Activated T-helper 2 cell treated with anti-CD3 and anti-CD28 coated beads, Interferon-gamma antibody, Interleukin-2, Interleukin-4, amounts not matched to agents 10 μg/mL and 5 μg/mL and 100 μg/mL, durations not matched to agents 14 hours and 24 hours and 36 hours (primary cell): Measurements from ENCODE around the gene HSPB8. TPM values are rescaled to one million over a fixed set of nuclear protein-coding genes. Genes with fewer than 3 reads are reported as not detected.
"Not testable (repeated sequence)": the region's sequence is repeated elsewhere in the genome, so short reads cannot be mapped to it uniquely, and the experiment has no call there.

Experiments
- DNase-seq: peaks from one replicate; pipeline ENCODE4 v3.0.0; 2021; ENCODE audit warnings: low spot score
- H3K27ac Mint-ChIP-seq: one replicate; pipeline ENCODE4 v1.8.0; 2021; ENCODE audit warnings: mixed read lengths
- H3K27me3 Mint-ChIP-seq: one replicate; pipeline ENCODE4 v1.8.0; 2021; ENCODE audit warnings: low read depth, mixed read lengths
- H3K36me3 Mint-ChIP-seq: one replicate; pipeline ENCODE4 v1.8.0; 2021; ENCODE audit warnings: low read depth, mixed read lengths
- H3K4me1 Mint-ChIP-seq: one replicate; pipeline ENCODE4 v1.8.0; 2021; ENCODE audit warnings: low read depth, mixed read lengths
- H3K4me3 Mint-ChIP-seq: one replicate; pipeline ENCODE4 v1.8.0; 2021; ENCODE audit warnings: low read depth, mild to moderate bottlenecking, moderate library complexity, mixed read lengths
- H3K9me3 Mint-ChIP-seq: one replicate; pipeline ENCODE4 v1.8.0; 2021; ENCODE audit warnings: mixed read lengths
- intact Hi-C: fragments of 100-400 bp; cut with micrococcal nuclease; formaldehyde crosslinking; loops from one replicate; pipeline ENCODE4 v1.15.1; 2023
- total RNA-seq: library from RNA; stranded (reverse); gene quantifications from 2 replicates; pipeline ENCODE4 v1.2.3, GENCODE V29; 2022

Gene HSPB8
- total RNA-seq, 1 donor from 2014 or later: not detected

DNA sequence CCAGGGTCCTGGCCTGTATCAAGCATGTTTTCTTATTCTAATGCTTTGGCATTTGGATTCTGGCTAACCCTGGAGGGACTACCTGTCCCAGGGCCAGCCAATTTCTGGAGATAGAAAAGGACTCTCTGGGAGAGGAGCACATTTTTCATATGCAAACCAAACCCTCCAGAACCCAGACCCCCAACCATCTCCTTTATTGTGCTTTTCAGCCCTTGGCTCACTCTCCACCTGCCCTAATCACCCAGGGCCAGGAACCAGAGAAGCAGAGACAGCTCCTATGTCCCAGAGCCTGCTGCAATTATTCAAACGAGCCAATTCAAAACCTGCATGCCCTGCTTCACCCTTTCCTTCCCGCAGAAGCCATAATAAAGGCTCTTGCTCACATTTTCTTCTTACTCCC lies 23.8 kb downstream of the HSPB8 start:
- Mint-ChIP-seq H3K27ac (no peak overlapping the region), H3K4me3 (no peak overlapping the region), H3K36me3 (no peaks in the 10 kb centered on the region), H3K9me3 (no peaks in the 10 kb centered on the region), H3K4me1 (no peaks in the 10 kb centered on the region), H3K27me3 (no peaks in the 10 kb centered on the region)
- no peak for DNase-seq
- intact Hi-C loops: no loop called here

DNA sequence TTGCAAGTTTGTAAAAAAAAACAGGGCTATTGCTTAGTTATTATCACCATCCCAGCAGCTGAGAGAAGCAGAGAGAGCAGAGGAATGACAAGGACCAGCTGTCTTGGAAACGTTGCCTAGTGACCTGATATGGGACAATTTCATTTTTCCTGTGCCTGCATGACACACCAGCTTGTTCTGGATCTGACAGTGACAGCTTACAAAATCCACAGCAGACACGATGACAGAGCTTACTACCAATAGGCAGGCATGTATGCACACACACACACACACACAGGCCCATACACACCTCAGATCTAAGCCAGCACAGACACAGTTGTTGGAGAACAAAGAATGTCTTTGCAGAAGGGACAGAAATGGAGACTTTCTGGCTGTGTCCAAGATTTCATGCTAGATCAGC lies 25.4 kb downstream of the HSPB8 start:
- DNase-seq: no peak
- H3K27ac Mint-ChIP-seq: no peak overlapping the region
- H3K4me1 Mint-ChIP-seq: no peaks in the 10 kb centered on the region
- intact Hi-C loops: no loop called here
- no peaks in the 10 kb centered on the region for H3K27me3 Mint-ChIP-seq
- H3K4me3 Mint-ChIP-seq: no peak overlapping the region
- no peaks in the 10 kb centered on the region for H3K9me3 Mint-ChIP-seq
- no peaks in the 10 kb centered on the region for H3K36me3 Mint-ChIP-seq

DNA sequence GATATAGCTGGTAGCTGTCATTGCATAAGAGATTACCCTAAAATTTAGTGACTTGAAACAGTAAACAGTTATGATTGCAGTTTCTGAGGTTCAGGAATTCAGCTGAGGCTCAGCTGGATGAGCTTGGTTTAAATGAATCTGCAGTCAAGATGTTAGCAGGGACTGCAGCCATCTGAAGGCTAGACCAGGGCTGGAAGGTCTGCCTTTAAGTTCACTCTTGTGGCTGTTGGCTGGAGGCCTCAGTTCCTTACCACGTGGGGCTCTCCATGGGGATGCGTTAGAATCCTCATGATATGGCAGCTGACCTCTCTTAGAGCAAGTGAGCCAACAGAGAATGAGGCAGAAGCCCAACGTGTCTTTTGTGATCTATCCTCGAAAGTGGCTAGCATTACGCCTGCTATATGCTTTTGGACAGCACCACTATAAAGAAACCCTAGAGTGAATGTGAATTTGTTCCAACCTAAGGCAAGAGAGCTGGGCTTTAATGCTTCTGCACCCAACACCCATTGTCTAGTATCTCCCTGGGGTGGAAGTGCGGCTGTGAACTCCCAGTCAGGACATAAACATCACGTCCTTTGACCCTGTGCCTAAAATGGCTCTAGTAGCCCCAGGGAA lies 26.0 kb downstream of the HSPB8 start:
- intact Hi-C loops: no loop called here
- Mint-ChIP-seq H3K9me3 (no peaks in the 10 kb centered on the region), H3K27ac (no peak overlapping the region), H3K27me3 (no peaks in the 10 kb centered on the region), H3K36me3 (no peaks in the 10 kb centered on the region), H3K4me1 (no peaks in the 10 kb centered on the region), H3K4me3 (no peak overlapping the region)
- DNase-seq: no peak

DNA sequence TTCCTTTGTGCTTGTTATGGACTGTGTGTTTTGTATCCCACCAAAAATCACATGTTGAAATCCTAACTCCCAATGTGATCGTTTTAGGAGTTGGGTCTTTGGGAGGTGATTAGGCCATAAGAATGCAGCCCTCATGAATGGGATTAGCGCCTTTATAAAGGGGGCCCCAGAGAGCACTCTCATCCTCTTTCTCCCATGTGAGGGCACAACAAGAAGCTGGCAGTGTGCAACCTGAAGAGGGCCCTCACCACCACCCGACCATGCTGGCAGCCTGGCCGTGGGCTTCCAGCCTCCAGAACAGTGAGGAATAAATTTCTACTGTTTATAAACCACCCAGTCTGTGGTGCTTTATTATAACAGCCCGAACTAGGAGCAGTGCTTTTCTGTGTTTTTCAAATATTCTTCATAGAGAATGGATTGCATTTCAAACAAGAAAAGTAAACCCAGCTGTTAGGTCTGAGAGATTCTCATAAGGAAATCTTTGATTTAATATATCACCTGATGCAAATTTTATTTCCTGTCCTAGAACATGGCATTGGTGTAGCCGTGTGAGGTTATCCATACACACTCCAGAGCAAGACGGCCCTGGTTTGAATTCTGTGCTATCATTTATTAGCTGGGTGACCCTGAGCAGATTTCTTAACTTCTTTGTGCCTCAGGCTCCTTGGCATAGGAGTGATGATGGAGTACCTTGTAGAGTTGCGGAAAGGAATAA lies 27.8 kb downstream of the HSPB8 start:
- H3K4me3 Mint-ChIP-seq: no peak overlapping the region
- no peaks in the 10 kb centered on the region for H3K27me3 Mint-ChIP-seq
- intact Hi-C loops: no loop called here
- H3K4me1 Mint-ChIP-seq: no peaks in the 10 kb centered on the region
- H3K27ac Mint-ChIP-seq: no peak overlapping the region
- no peak for DNase-seq
- H3K36me3 Mint-ChIP-seq: no peaks in the 10 kb centered on the region
- H3K9me3 Mint-ChIP-seq: no peaks in the 10 kb centered on the region

DNA sequence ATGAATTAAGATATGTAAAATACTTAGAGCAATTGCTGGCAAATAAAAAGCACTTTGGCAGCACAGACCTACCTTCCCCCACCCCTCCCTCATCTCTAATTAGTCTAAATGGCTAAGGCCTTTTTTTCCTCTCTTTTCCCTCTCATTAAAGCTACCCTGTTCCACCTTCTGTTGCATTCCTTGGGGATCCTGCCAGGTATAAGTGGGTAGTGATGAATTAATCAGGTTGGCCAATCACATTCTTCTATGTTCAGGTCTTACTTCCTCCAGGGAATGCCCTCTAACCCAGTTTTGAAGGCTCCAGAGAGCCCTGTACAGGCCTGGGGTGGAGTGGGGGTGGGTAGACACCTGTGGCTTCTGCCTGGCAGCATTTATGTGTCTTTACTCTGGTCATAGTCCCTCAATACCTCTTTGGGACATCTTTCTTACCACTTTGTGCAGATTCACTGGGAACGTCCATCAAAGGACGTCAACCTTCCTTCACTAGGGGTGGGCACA lies 28.4 kb downstream of the HSPB8 start:
- H3K9me3 Mint-ChIP-seq: no peaks in the 10 kb centered on the region
- no peaks in the 10 kb centered on the region for H3K4me1 Mint-ChIP-seq
- H3K4me3 Mint-ChIP-seq: no peak overlapping the region
- no peaks in the 10 kb centered on the region for H3K36me3 Mint-ChIP-seq
- intact Hi-C loops: no loop called here
- H3K27ac Mint-ChIP-seq: no peak overlapping the region
- DNase-seq: no peak
- no peaks in the 10 kb centered on the region for H3K27me3 Mint-ChIP-seq

DNA sequence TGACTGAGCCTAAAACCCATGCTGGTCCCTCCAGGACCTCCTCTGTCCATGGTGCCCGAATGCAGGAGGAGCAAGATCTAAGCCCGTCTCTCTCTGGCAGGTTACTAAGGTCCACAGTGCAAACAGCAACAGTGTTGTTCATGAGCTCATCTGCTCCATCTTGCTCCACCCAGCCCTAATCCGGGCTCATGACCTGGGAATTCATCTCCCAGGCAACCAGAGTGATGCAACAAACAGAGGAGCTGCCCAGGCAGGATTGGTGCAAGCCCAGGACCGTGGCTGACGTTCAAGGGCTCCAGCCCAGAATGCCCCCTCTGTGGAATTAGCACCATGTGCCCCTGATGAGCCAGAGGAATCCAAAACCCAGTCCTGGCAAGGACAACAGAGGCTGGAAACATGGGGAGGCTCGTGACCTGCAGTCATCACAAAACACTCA lies 29.9 kb downstream of the HSPB8 start:
- intact Hi-C loops: no loop called here
- no peaks in the 10 kb centered on the region for H3K27me3 Mint-ChIP-seq
- DNase-seq: no peak
- H3K4me1 Mint-ChIP-seq: no peaks in the 10 kb centered on the region
- no peak overlapping the region for H3K4me3 Mint-ChIP-seq
- no peaks in the 10 kb centered on the region for H3K36me3 Mint-ChIP-seq
- H3K9me3 Mint-ChIP-seq: no peaks in the 10 kb centered on the region
- H3K27ac Mint-ChIP-seq: no peak overlapping the region

DNA sequence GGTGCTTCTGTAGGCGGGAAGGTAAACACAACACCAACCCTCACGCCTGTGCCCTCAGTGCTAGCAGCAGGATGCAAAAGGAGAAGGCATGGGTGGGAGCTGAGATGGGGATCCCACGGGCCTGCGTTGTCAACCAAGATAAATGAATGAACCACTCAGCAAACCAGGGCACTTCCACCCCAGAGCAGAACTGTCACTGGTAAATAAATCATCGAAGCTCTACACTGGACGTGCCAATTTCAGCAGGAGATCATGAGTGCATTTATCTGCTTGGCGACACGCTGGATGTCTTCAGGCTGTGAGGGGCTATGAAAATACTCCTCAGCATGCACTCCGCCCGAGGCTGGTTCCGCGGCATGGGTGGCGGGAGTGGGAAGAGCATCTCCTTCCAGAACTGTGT lies 33.2 kb downstream of the HSPB8 start:
- no peak overlapping the region for H3K27ac Mint-ChIP-seq
- H3K4me1 Mint-ChIP-seq: no peaks in the 10 kb centered on the region
- no peak for DNase-seq
- H3K9me3 Mint-ChIP-seq: no peaks in the 10 kb centered on the region
- H3K27me3 Mint-ChIP-seq: no peaks in the 10 kb centered on the region
- no peaks in the 10 kb centered on the region for H3K36me3 Mint-ChIP-seq
- no peak overlapping the region for H3K4me3 Mint-ChIP-seq
- intact Hi-C loops: no loop called here

DNA sequence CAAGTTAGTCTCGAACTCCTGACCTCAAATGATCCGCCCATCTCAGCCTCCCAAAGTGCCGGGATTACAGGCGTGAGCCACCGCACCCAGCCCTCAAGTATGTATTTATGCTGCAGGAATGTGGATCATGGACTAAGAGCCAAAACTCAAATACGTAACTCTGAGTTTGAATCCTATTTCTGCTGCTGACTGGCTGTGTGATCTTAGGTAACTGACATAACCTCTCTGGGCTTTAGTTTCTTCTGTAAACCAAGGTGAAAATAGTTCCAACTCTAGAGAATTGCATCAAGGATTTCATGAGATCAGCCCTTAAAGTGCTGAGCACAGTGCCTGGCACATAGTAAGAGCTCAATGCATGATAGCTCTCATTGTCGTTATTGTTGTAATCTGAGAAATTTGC lies 37.4 kb downstream of the HSPB8 start:
- no peak for DNase-seq
- H3K9me3 Mint-ChIP-seq: no peaks in the 10 kb centered on the region
- no peaks in the 10 kb centered on the region for H3K27me3 Mint-ChIP-seq
- no peaks in the 10 kb centered on the region for H3K4me1 Mint-ChIP-seq
- intact Hi-C loops: no loop called here
- no peak overlapping the region for H3K27ac Mint-ChIP-seq
- no peaks in the 10 kb centered on the region for H3K36me3 Mint-ChIP-seq
- no peak overlapping the region for H3K4me3 Mint-ChIP-seq

DNA sequence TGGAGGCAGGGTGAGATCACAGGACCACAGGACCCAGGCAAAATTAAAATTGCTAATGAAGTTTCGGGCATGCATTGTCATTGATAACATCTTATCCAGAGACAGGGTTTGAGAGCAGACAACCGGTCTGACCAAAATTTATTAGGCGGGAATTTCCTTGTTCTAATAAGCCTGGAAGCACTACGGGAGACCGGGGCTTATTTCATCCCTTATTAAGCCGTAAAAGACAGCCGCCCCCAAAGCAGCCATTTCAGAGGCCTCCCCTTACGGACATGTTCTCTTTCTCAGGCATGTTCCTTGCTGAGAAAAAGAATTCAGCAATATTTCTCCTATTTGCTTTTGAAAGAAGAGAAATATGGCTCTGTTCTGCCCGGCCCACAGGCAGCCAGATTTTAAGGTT lies 40.1 kb downstream of the HSPB8 start:
- H3K4me3 Mint-ChIP-seq, H3K4me1 Mint-ChIP-seq, DNase-seq, H3K9me3 Mint-ChIP-seq, H3K36me3 Mint-ChIP-seq, H3K27ac Mint-ChIP-seq, H3K27me3 Mint-ChIP-seq, intact Hi-C loops: not testable (repeated sequence)

DNA sequence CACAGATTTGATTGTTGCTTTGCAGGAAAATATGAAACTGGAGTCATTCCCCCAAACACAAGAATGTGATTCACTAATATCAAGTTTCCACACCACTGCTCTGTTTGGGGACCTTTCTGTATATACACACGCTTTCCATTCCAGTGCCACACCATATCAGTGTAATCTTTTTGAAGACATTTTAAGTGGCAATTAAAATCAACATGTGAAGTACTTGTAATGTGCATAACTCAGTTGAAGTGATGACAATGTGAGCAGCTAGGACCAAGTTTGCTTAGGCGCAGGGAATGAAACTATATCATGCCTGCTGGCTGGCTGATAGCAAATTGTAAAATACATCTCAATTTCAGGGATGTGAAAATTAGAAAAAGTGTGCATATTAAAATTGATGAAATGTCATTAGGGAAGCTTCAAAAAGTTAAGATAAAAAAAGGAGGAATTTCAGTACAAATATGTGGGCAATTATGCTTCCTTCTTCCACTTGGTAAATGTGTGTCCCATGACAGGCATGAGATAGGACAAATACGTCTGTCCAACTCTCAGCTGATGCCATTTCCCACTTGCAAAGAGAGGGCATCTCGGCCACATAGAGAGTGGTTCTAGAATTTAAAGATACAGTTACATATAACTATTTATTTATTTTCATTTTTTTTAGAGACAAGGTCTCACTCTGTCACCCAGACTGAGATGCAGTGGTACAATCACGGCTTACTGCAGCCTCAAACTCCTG lies 43.7 kb downstream of the HSPB8 start:
- H3K36me3 Mint-ChIP-seq: no peaks in the 10 kb centered on the region
- no peak overlapping the region for H3K27ac Mint-ChIP-seq
- DNase-seq: no peak
- H3K27me3 Mint-ChIP-seq: no peaks in the 10 kb centered on the region
- H3K4me1 Mint-ChIP-seq: no peaks in the 10 kb centered on the region
- no peaks in the 10 kb centered on the region for H3K9me3 Mint-ChIP-seq
- H3K4me3 Mint-ChIP-seq: no peak overlapping the region
- intact Hi-C loops: no loop called here

DNA sequence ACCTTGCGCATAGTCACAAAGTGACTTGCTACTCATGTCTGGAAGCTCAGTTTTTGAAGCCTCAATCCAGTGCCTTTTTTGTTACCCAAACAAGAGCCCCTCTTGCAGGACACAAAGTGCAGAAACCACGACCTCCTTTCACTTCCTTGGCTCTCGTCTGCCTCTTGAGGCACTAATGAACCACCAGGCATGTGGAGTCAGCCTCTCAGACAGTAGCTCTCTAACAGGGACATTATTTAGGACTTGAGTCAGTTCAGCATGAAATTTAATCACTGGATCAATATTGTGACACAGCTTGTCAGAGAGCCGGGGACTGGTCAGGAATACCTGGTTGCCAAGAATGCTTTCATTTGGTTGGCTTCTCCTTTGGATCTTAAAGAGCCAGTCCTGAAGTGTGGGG lies 46.7 kb downstream of the HSPB8 start:
- Mint-ChIP-seq H3K36me3 (no peaks in the 10 kb centered on the region), H3K27ac (no peak overlapping the region), H3K9me3 (no peaks in the 10 kb centered on the region), H3K4me1 (no peaks in the 10 kb centered on the region), H3K4me3 (no peak overlapping the region), H3K27me3 (no peaks in the 10 kb centered on the region)
- no peak for DNase-seq
- intact Hi-C loops: no loop called here

DNA sequence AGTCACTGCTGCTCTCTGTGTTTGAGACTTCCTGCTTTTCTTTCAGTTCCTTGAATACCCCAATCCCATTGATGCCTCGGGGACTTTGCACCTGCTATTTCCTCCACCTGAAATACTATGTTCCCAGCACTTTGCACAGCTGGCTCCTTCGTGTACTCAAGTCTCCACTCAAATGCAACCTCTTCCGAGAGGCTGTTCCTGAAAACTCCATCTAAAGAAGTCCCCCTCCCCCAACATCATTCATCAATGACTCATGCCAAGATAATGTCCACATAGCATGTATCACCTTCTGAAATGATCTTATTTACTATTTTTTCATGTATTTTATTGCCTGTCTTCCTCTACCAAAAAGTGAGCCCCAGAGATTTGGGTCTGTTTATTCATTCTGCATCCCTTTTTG lies 48.6 kb downstream of the HSPB8 start:
- Mint-ChIP-seq H3K27ac (no peak overlapping the region), H3K4me1 (no peaks in the 10 kb centered on the region), H3K4me3 (no peak overlapping the region), H3K36me3 (no peaks in the 10 kb centered on the region), H3K27me3 (no peaks in the 10 kb centered on the region), H3K9me3 (no peaks in the 10 kb centered on the region)
- DNase-seq: no peak
- intact Hi-C loops: no loop called here

DNA sequence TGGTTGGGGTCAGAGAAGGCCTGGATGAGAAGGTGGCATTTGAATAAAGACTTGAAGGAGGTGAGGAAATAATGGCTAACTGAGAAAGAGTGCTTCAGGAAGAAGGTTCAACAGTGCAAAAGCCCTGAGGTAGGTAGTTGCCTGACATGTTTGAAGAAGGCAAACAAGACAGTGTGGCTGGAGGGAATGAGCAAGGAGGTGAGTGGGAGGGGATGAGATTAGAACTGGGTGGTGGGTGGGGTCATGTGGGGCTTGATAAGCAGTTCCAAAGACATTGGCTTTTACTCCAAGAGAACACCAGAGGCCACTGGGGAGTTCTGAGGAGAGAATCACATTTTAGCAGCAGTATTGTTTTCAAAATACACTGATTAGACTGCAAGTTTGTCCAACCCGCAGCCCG lies 50.5 kb downstream of the HSPB8 start:
- Mint-ChIP-seq H3K4me3 (no peak overlapping the region), H3K9me3 (no peaks in the 10 kb centered on the region), H3K36me3 (no peaks in the 10 kb centered on the region), H3K4me1 (no peaks in the 10 kb centered on the region), H3K27ac (no peak overlapping the region), H3K27me3 (no peaks in the 10 kb centered on the region)
- no peak for DNase-seq
- intact Hi-C loops: no loop called here
